Measurements from ENCODE around the gene IL10RB.

DNA sequence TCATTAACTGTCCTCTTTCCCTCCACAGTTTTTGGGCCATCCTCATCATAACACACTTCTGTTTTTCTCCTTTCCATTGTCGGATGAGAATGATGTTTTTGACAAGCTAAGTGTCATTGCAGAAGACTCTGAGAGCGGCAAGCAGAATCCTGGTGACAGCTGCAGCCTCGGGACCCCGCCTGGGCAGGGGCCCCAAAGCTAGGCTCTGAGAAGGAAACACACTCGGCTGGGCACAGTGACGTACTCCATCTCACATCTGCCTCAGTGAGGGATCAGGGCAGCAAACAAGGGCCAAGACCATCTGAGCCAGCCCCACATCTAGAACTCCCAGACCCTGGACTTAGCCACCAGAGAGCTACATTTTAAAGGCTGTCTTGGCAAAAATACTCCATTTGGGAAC is 30.0 kb downstream of the IL10RB start:
- TF ChIP-seq, protein P1, sequence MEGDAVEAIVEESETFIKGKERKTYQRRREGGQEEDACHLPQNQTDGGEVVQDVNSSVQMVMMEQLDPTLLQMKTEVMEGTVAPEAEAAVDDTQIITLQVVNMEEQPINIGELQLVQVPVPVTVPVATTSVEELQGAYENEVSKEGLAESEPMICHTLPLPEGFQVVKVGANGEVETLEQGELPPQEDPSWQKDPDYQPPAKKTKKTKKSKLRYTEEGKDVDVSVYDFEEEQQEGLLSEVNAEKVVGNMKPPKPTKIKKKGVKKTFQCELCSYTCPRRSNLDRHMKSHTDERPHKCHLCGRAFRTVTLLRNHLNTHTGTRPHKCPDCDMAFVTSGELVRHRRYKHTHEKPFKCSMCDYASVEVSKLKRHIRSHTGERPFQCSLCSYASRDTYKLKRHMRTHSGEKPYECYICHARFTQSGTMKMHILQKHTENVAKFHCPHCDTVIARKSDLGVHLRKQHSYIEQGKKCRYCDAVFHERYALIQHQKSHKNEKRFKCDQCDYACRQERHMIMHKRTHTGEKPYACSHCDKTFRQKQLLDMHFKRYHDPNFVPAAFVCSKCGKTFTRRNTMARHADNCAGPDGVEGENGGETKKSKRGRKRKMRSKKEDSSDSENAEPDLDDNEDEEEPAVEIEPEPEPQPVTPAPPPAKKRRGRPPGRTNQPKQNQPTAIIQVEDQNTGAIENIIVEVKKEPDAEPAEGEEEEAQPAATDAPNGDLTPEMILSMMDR (IDR thresholded peaks at IDR 0.05) = no peak
- TF ChIP-seq POLR2A (IDR thresholded peaks at IDR 0.05) = no peak

Data from body of pancreas (tissue), 4 donors.